Vagina (tissue), 2 donors: Measurements from ENCODE around the gene PHLDB1. TPM values are rescaled to one million over a fixed set of nuclear protein-coding genes. Genes with fewer than 3 reads are reported as not detected.

Experiments used
- DNase-seq, 2 donors: peaks; one replicate each; pipeline ENCODE4 v3.0.0-alpha.2; 2017; ENCODE audit errors: extremely low spot score in 2 of 2
- H3K27ac ChIP-seq: fragments of 200-600 bp; sonication (generic); one replicate; pipeline ENCODE4 v1.5.1; 2019
- H3K27me3 ChIP-seq: fragments of 200-600 bp; sonication (generic); one replicate; pipeline ENCODE4 v1.5.1; 2019
- H3K36me3 ChIP-seq, 2 donors: fragments of 200-600 bp; sonication (generic); one replicate each; pipeline ENCODE4 v1.5.1; 2017 to 2019
- H3K4me1 ChIP-seq: fragments of 200-600 bp; sonication (generic); one replicate; pipeline ENCODE4 v1.5.1; 2019
- H3K4me3 ChIP-seq, 2 donors: fragments of 200-600 bp; sonication (generic); 1 replicate in 1 of 2; 2 replicates in 1 of 2; pipeline ENCODE4 v1.5.1; 2016 to 2019
- H3K9me3 ChIP-seq: fragments of 200-600 bp; sonication (generic); one replicate; pipeline ENCODE4 v1.5.1; 2019
- POLR2A ChIP-seq, 2 donors: fragments of 450-650 bp; IDR thresholded peaks; one replicate each; pipeline ENCODE4 v1.6.1; 2017; ENCODE audit warnings: antibody characterized with exemption in 2 of 2, mild to moderate bottlenecking in 2 of 2, moderate library complexity in 2 of 2
- POLR2AphosphoS5 ChIP-seq, 2 donors: sonication (generic); formaldehyde crosslinking; IDR thresholded peaks; one replicate each; pipeline ENCODE4 v1.9.0; 2017; ENCODE audit warnings: antibody characterized with exemption in 2 of 2, mild to moderate bottlenecking in 2 of 2, low read depth in 1 of 2; ENCODE audit not compliant: insufficient read depth in 1 of 2
- intact Hi-C: fragments of 100-400 bp; cut with DNase I; formaldehyde crosslinking; loops from one replicate; pipeline ENCODE4 v1.15.1; 2023
- total RNA-seq: library from RNA; depleted of rRNA; stranded (reverse); fragments of >200 nt; gene quantifications from one replicate; pipeline ENCODE4 v1.2.3, GENCODE V29; 2016
- TF ChIP-seq, protein P1 (sequence below), 3 experiments: fragments of 450-650 bp in 2 of 3; fragments of 200-600 bp in 1 of 3; sonication (generic) in 1 of 3; IDR thresholded peaks; one replicate each; pipeline ENCODE4 v1.5.1; 2017 to 2019; ENCODE audit warnings: antibody characterized with exemption in 3 of 3, mild to moderate bottlenecking in 2 of 3, moderate library complexity in 2 of 3

Gene PHLDB1
- total RNA-seq, 1 donor from 2014 or later, result 119 TPM

DNA sequence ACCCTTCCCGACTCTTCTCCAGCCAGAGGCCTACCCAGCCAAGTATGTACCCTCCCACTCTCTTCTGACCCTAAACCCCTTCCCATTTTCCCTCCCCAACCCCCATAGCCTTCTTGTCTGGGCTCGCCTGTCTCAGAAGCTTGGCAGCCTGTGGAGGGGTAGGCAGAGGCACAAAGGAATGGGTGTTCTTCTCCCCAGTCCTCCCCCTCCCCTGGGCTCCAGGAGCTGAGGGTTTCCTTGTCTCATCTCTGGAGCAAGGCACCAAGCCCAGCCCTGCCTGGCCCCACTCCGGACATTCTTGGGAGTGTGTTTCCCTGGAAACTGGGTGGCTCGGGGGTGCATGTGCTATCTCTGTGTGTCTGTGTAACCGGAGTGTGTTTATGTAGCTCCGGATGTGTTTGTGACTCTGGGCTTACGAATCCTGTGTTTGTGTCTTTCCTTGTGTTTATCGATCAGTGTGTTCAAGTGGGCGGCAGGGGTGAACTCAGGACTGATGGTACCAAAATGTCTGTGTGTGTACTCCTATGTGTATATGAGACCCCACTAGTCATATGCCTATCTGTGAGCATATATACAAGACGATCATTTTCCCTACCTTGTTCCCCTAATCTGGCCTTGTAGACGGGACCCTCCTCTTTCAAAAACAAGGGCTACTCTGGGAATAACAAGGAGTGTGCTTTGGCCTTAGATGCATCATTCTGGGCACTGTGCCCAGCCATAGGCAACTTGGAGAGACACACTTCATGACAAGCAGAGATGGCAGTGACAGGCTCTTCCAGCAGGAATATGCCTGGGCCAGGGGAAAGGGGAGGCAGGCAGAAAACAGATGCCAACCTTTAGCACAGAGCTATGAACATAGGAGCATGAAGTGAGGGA lies 10.9 kb downstream of the PHLDB1 start:
- Histone ChIP-seq H3K9me3 (no peaks in the 10 kb centered on the region), H3K27ac (peak overlapping the region; percentile 90), H3K27me3 (no peaks in the 10 kb centered on the region), H3K4me3 (peak overlapping the region in 1 of 2 donors; percentile 6), H3K36me3 (peaks cover 0 to 27% of the 10 kb centered on the region in 2 donors), H3K4me1 (peaks cover 69% of the 10 kb centered on the region)
- DNase-seq, result no peak
- intact Hi-C loops, result no loop called here
- TF ChIP-seq POLR2A (IDR thresholded peaks at IDR 0.05), result no peak
- TF ChIP-seq, protein P1, sequence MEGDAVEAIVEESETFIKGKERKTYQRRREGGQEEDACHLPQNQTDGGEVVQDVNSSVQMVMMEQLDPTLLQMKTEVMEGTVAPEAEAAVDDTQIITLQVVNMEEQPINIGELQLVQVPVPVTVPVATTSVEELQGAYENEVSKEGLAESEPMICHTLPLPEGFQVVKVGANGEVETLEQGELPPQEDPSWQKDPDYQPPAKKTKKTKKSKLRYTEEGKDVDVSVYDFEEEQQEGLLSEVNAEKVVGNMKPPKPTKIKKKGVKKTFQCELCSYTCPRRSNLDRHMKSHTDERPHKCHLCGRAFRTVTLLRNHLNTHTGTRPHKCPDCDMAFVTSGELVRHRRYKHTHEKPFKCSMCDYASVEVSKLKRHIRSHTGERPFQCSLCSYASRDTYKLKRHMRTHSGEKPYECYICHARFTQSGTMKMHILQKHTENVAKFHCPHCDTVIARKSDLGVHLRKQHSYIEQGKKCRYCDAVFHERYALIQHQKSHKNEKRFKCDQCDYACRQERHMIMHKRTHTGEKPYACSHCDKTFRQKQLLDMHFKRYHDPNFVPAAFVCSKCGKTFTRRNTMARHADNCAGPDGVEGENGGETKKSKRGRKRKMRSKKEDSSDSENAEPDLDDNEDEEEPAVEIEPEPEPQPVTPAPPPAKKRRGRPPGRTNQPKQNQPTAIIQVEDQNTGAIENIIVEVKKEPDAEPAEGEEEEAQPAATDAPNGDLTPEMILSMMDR (IDR thresholded peaks at IDR 0.05), result no peak

DNA sequence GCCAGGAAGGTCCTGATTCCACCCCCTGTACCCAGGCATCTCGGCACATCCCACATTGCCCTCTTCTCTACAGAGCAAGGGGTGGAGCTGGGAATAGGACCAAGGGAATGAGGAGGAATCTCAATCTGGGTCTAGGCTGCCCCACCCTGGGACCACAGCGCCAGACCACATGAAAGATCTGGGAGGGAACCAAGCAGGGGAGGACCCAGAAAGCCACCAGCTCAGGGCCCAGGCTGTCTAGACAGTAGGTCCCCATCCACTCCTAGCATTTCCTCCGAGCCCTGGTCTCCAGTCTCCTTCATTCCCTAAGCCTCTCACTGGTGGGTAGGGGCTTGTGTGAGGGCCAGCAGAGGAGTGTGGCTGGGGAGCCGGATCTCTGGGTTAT lies 11.6 kb downstream of the PHLDB1 start:
- peaks cover 0 to 26% of the 10 kb centered on the region in 2 donors for H3K36me3 ChIP-seq
- TF ChIP-seq POLR2A (IDR thresholded peaks at IDR 0.05) (no peak), POLR2AphosphoS5 (IDR thresholded peaks at IDR 0.05; ENCODE audit: insufficient read depth in 1 of 2, low read depth in 1 of 2) (peak in 1 of 2 donors; percentile 46)
- peak overlapping the region in 1 of 2 donors; percentile 6 for H3K4me3 ChIP-seq
- H3K27ac ChIP-seq, result peak overlapping the region; percentile 90
- no peaks in the 10 kb centered on the region for H3K9me3 ChIP-seq
- H3K4me1 ChIP-seq, result peaks cover 70% of the 10 kb centered on the region
- intact Hi-C loops, result no loop called here
- no peak for DNase-seq
- H3K27me3 ChIP-seq, result no peaks in the 10 kb centered on the region

DNA sequence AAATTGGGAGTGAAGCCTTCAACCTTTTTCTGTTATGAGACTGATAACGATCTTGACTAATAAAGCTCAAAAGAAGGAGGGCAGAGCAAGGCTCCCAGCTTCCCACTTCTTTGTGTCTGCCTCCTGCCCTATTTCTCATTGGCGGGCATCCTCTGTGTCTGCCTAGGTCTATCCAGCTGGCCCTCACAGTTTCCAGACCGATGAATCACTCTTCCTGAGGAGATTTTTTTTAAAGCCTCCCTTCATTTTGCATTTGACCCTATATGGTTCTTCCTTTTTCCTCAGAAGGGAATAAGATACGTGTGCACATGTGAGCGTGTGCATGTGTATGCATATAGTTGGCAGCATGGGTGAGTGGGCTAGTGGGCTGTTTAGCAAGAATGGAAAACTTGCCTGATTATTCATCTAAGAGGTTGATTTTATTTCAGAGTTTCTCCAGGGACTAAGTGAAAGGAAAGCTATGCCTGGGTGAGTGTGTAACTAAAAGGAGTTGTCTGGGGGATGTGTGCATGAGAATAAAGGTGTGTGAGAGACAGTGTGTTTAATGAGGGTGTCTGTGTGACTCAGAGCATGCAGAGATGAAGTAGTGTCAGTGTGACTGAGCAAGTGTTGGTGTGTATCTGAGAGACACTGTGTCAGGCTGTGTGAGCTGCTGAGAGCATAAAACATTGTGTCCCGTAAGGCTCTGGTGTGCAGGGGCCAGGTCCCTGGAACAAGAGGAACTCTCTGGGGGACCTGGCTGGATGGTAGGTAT lies 12.2 kb downstream of the PHLDB1 start:
- peak in 1 of 2 donors; percentile 82 for TF ChIP-seq POLR2AphosphoS5 (IDR thresholded peaks at IDR 0.05; ENCODE audit: insufficient read depth in 1 of 2, low read depth in 1 of 2)
- TF ChIP-seq, protein P1 (IDR thresholded peaks at IDR 0.05), result no peak
- DNase-seq, result no peak
- H3K27me3 ChIP-seq, result no peaks in the 10 kb centered on the region
- H3K9me3 ChIP-seq, result no peaks in the 10 kb centered on the region
- H3K4me3 ChIP-seq, result no peak overlapping the region
- peaks cover 0 to 20% of the 10 kb centered on the region in 2 donors for H3K36me3 ChIP-seq
- peak overlapping the region; percentile 90 for H3K27ac ChIP-seq
- intact Hi-C loops, result no loop called here
- peaks cover 71% of the 10 kb centered on the region for H3K4me1 ChIP-seq

DNA sequence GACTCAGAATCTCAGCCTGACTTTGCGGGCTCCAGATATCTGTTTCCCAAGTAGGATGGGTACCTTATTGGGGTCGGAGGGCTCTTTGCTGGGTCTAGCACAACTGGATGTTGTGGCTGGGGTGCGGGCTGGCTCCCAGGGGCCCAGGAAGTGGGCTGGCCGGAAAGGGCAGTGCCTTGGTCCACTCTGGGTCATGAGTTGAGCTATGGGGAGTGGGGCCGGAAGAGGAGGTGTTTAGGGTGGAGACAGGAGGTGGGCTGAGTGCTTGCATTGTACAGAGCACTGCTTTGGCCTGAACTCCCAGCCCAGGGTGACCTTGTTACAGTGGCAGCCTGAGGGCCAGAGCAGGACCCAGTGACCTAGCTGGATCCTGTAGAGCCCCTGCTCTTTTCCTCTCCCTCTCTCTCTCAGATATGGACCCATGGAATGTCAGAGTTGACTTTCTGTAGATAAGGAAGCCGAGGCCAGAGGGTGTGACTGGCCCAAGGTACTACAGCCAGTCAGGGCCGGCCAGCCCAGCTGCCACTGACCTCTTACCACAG lies 13.2 kb downstream of the PHLDB1 start:
- intact Hi-C loops, result no loop called here
- Histone ChIP-seq H3K27me3 (no peaks in the 10 kb centered on the region), H3K27ac (peak overlapping the region; percentile 90), H3K4me1 (peaks cover 81% of the 10 kb centered on the region), H3K9me3 (no peaks in the 10 kb centered on the region), H3K36me3 (peaks cover 0 to 23% of the 10 kb centered on the region in 2 donors), H3K4me3 (peak overlapping the region; percentile 43 to 55)
- no peak for TF ChIP-seq POLR2A (IDR thresholded peaks at IDR 0.05)
- no peak for TF ChIP-seq POLR2AphosphoS5 (IDR thresholded peaks at IDR 0.05; ENCODE audit: insufficient read depth in 1 of 2, low read depth in 1 of 2)
- TF ChIP-seq, protein P1 (IDR thresholded peaks at IDR 0.05), result no peak
- DNase-seq, result no peak

DNA sequence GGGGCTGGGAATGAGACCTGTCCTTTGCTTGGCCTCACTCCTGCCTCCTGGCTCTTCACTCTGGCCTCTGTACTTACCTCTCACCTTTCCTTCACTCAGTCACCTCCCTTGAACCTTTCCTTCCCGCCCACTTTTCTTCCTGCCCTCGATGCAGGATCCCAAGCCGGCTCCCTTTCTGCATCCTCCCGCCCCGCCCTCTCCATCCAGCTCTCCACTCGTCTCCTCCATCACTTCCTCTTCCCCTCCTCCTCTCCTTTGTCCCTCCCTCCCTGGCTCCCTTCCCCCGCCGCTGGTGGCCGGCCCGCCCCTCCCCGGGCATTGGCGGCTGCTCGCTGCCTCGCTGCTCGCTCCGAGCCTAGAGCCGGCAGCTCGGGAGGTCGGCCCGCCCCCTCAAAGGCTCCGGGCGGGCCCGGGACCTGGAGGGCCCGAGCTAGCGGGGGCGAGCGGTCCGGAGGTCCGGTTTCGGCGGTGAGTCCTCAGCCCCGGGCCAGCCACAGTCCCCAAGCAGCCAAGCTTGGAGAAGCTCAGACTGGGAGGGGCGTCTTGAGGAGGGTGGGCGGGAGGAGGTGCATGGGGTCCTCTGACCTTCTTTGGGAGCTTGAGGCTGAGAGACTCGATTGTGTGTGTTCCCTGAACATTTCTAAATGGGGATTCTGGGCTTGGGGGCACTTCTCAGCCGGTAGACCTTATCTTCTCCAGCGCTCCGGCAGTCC lies 13.8 kb downstream of the PHLDB1 start:
- Histone ChIP-seq H3K27ac (peak overlapping the region; percentile 90), H3K36me3 (peaks cover 0 to 23% of the 10 kb centered on the region in 2 donors), H3K4me1 (peaks cover 81% of the 10 kb centered on the region), H3K9me3 (no peaks in the 10 kb centered on the region), H3K4me3 (peak overlapping the region; percentile 43 to 55), H3K27me3 (no peaks in the 10 kb centered on the region)
- TF ChIP-seq, protein P1 (IDR thresholded peaks at IDR 0.05), result no peak
- TF ChIP-seq POLR2A (IDR thresholded peaks at IDR 0.05) (no peak), POLR2AphosphoS5 (IDR thresholded peaks at IDR 0.05; ENCODE audit: insufficient read depth in 1 of 2, low read depth in 1 of 2) (peak in 1 of 2 donors; percentile 40)
- no peak for DNase-seq
- intact Hi-C loops, result no loop called here
